GM18861 (cell line): ENCODE results near the gene ARL3.
"Not testable (repeated sequence)": the region's sequence is repeated elsewhere in the genome, so short reads cannot be mapped to it uniquely, and the experiment has no call there.

Experiments used
- ATAC-seq: cut with Tn5 transposase; IDR thresholded peaks from one replicate; pipeline ENCODE4 v1.9.1; 2021; ENCODE audit not compliant: unreplicated experiment

ARL3 gene

DNA sequence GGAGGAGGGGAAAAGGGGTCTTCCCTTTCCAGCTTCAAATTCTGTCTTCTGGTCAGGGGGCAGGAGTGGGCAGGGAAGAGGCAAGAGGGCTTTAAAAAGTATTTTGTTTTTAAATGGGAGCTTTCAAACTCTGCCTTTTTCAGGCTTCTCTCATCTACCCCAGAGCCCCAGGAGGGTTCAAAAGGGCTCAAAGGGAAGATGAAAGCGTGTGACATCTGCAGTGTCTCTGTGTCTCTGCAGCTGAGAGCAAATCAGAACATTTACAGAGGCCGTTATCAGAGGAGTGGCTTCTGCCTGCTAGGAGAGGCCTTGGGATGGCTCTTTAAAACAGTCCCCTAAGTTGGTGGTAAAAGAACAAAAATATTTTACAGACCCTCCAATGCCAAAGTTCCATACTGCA, 39.6 kb downstream of the ARL3 start:
- ATAC-seq = no peak

DNA sequence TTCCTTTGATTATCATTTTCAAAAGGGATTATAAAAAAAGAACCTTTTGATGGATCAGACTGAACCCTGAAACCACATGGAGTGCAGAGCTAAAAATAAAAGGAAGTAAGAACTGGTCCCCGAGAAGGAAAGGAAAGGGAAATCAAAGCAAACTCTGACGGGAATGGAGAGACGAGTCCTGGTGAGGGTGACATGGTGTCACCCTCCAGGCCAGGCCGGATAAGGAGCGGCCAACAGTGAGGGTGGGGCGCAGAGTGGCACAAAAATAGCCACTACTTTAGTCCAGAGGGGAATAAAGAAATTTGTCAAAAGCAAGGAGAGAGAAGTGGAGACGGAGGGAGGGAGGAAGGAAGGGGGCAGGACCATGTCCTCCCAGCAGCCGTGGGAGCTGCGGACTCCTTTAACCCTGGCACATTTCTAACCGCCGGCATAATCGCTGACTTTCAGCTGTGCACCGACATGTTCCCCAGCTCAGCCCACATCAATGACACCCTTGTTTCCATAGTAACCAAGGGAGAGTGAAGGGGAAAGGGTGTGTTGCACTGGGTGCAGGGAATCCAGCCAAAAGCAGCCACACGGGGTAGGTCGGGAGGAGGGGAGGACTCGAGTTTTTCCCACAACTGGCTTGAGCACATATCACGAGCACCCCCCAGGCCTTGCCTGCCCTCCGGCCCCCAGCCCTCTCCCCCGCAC, 40.2 kb downstream of the ARL3 start:
- no peak for ATAC-seq

DNA sequence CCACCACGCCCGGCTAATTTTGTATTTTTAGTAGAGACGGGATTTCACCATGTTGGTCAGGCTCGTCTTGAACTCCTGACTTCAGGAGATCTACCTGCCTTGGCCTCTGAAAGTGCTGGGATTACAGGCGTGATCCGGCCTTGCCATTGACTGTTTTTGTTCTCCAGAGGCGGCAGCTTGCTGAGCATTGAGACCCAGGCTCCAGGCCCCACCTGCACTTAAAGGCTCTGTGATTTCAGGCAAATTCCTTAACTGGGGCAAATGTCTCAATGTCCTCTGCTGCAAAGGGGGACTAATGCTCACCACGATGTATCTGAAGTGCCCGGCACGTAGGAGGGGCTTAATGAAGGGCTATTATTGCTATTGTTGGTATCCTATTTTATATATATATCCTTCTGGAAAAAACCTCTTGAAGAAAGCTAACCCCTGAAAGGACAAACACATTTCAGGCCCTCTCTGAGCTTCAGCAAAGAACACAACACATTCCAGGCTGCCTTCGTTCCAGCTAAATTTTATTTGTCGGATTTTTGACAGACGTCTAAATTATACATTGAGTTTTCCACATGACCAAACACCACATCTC, 40.9 kb downstream of the ARL3 start:
- no peak for ATAC-seq

DNA sequence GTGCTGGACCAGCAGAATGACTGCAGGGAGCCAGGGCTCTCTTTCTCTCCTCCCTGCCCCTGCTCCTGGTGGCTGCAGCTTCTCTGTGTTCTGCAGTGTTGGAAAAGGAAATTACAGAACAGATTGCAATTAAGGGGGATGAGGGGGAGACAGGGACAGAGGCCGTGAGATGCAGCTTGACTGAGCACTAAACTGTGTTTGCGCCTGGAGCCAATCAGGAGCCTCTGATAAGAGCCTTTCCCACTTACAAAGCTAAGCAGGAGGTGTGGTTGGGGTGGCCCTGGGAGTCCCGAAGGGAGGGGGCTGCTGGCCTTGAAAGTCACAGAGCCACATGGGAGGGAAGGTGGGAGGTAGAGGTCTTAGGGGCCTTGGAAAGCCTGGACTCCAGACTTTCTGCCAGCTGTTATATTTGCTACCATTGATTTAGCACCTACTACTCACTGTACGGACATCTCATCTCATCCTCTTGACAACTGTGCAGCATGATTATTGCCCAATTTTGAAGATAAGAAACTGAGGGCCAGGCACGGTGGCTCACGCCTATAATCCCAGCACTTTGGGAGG, 43.2 kb downstream of the ARL3 start:
- no peak for ATAC-seq

DNA sequence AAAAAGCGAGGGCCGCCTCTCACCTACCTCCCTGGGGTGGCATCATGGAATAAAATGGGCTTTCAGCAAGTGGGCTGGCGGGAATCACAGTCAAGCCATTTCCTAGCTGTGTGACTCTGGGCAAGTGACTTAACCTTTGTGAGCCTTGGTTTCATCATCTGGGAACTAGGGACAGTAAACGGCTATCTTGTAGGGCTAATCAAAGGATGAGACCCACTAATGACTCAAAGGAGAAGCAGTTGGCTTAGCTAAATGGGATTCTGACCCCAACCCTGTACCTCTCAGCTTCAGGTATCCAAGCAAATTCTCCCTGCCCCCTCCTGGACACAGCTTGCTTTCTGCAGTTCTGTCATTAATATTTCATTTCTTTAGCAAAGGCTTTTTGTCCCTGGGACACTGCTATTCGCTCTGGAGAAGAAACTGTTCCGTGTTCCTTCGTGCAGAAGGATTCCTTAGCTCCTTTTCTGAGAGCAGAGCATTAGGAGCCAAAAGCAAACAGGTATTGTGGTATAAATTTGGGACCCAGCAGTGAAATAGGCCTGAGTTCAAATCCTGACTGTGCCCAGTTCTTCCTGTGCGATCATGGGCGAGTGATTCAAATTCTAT, 44.0 kb downstream of the ARL3 start:
- no peak for ATAC-seq

DNA sequence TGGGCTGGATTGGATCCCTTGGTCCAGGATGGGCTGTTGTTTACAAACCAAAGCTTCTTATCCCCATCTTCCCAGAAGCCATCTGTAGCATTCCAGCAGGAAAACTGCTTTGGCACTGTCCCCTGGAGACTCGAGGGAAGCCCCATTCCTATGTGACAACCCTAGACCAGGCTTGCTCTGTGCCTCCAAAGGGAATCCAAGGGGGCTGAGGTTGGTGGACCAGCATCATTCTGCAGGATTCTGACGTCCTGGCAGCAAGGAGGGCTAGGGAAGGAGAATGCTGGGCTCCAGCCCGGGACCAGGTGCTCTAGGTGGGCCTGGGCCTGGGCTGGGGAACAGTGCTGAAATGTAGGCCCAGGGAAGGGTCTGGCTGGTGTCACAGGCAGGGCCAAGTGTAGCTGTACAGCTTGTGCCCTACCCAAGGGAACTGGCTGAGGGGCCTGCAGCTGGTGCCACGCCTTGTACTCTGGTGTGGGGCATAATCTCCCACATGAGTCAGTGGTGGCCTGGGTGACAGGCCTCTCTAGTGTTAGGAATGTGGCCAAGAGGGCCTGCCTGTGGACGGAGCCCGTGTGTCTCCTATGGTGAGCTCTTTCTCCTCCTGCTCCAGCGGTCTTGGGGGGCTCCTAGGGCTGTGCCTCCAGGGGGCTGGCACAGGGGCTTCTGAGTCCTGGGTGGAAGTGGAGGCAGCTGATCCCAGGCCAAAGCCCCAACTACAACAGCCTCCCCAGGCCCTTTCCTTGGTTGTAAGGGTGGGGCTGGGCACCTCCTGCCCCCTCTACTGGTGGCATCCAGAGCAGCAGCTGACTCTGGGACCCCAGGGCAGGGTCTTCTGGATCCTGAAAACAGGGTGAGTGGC, 44.8 kb downstream of the ARL3 start:
- ATAC-seq = no peak

DNA sequence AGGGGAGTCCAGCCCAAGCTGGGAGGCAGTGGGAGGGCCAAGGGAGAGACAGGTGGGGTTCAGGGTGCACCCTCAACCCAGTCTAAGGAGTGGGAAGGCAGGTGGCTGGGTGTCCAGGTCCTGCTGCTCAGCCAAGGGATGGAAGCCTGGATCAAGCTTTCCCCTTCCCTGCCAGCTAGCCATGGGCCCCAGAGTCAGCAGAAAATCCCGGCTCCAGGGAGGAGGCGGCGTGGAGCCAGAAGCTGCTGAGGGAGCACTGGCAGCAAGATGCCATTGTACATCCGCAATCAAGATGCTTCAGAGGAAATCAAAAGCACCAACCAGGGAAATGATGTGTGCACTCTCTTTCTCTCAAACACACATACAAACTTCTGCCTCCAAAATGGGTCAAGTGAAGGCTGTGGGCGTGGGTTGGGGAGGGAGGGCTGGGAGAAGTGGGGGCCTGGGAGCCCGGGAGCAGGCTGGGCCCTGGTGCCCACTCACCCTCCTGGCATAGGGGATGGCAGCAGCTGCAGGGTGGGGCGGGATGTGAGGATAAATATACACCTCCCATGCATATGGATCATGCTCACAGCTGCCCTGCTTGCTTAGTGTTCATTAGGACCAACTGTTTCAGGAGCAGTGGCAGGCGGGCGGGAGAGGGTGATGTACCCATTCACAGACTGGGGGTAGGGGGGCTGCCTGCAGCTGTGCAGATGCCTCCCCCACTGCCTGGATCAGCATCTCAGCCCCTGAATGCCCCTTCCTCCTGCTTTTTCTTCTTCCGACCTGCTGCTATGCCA, 45.7 kb downstream of the ARL3 start:
- no peak for ATAC-seq

DNA sequence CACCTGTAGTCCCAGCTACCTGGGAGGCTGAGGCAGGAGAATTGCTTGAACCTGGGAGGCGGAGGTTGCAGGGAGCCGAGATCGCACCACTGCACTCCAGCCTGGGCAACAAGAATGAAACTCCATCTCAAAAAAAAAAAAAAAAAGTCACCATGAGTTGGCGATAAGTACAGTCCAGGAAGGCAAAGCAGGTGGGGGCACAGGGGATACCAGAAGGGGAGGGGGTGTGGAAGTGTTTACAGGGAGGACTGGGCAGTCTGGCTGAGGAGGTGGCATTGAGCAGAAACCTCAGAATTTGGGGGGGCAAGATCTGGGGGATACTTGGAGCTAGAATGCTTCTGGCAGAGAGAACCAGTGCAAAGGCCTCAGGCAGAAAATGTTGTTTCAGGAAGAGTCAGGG, 46.8 kb downstream of the ARL3 start:
- ATAC-seq = not testable (repeated sequence)

DNA sequence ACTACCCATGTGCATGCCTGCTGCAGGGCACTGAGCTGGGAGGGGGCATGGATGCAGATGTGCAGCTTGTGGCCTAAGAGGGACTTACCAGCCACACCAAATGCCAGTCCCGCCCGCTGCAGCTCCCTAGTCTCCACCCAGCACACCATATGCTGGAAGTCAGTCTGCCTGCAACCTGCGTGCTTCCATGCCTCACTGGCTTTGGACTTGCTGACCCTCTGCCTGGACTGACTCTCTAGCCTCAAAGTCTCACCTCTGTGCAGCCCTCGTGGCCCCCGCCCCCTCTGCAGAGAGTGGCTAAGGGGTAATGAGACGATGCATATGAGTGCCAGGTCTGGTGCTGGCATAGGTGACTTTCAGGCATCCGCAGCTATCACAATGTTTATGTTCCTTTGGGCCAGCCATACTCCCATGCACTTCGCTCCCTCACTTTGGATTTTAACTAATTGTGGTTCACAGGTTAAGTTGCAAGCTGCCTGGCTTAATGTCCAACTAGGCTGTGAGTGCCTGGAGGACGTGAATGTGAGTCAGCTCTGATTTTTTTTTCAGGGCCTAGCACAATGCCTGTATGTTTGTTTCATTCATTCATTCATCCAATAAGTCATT, 48.2 kb downstream of the ARL3 start:
- ATAC-seq = no peak

DNA sequence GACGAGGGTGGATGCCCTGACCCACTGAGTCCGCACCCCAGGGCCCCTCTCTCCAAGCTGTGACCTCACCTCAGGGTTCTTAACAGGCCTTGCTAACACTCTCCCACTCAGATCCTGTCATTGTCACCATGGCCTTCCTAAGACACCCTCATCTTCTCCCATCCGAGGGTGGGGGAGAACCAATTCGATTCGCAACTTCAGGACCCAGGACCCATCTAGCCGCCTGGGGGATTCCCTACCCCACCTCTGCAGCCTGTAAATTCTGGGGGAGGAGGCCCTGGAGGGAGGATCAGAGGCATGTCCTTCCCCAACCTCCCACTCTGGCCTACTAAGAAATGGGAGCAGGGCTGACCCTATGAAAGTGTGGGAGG, 52.6 kb downstream of the ARL3 start:
- no peak for ATAC-seq

DNA sequence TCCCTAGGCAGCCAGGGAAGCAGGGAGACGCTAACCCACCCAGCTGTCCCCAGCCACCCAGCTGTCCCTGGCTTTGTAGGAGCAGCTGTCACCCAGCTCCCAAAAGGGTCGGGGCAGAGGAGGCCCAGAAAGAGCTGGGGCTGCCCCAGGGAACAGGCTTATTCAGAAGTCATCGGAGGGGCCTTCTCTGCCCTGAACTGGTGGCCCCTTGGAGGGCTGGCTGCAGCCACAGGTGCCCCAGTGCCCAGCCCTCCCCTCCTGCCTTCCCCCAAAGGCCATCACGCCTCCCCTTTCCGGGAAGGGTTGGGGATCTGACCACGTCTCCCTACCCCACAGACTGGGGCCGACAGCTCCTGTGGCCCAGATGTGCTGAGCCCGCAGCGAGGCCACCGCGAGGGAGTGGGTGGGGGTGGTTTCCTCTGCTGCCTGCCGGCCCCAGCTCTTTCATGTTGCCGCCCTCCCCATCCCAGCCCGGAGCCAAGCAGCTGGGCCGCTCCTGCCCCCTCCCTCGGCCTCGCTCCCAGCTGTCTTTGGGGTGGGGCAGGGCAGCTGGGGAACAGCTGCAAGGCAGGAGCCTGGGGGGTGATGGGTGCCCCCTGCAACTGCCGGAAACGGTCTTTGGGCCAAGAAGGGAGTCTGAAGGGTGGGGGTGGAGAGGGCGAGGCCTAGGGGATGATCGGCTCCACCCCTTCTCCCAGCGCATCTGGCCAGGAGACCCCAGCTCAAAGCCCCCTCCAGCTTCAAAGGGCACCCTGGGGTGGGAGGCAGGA, 53.1 kb downstream of the ARL3 start:
- peak; percentile 61 for ATAC-seq

DNA sequence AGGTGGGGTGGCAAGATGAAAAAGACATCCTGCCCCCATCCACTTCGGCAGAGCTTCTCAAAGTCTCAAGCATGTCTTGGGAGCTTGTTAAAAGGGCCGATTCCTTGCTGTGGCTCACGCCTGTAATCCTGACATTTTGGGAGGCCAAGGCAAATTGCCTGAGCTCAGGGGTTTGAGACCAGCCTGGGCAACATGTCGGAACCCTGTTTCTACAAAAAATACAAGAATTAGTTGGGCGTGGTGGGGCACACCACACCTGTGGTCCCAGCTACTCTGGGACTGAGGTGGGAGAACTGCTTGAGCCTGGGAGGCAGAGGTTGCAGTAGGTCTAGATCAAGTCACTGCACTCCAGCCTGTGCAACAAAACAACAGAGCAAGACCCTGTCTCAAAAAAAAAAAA, 55.4 kb downstream of the ARL3 start:
- no peak for ATAC-seq

DNA sequence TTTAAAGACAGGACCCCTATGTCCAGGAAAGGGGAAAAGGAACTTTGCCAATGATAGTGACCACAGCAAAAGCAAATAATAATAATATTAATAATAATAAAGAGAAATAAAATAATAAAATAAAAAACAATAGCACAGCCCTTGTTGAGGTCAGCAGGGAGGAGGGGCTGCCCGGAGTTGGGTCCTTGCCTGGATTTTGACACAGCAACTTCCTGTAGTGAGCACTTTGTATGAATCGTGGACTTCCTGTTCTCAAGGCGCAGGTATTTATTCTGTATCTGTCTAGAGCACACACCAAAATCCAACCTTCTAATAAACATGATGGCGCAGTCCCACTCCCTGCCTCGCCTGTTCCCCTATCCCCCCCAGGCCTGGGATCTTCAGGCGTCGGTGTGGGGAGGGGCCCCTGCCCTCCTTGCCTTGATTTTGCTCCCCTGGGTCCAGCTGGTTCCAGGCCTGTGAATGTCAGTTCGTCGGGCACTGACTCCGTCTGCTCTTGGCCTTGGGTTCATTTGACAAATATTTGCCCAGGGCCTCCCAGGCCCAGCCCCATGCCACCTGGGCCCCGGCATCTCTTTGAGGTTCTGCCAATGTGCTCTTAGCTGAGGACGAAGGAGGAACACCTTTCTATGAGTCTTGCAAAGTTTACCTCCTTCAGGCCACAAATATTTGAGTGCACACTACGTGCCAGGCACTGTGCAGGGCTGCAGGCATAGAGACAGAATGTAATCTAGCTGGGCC, 56.0 kb downstream of the ARL3 start:
- no peak for ATAC-seq

DNA sequence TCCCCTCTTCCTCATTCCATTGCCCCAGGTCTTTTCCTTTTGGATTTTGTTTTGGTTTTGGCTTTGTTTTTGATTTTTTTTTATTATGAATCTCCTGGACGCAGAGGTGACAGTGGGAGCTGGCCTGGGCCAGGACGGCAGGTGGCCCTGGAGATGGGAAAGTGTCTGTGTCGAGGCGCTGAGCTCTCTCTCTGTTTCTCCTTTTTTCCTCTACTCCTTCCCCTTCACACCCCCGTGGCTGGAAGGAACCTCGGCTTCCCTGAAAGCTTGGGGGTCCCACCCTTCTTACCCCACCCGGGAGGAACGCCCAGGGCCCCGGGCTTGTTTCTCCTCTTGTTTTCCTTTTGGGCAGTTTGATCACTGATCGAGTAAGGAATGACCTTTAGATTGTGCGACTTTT, 56.7 kb downstream of the ARL3 start:
- no peak for ATAC-seq

DNA sequence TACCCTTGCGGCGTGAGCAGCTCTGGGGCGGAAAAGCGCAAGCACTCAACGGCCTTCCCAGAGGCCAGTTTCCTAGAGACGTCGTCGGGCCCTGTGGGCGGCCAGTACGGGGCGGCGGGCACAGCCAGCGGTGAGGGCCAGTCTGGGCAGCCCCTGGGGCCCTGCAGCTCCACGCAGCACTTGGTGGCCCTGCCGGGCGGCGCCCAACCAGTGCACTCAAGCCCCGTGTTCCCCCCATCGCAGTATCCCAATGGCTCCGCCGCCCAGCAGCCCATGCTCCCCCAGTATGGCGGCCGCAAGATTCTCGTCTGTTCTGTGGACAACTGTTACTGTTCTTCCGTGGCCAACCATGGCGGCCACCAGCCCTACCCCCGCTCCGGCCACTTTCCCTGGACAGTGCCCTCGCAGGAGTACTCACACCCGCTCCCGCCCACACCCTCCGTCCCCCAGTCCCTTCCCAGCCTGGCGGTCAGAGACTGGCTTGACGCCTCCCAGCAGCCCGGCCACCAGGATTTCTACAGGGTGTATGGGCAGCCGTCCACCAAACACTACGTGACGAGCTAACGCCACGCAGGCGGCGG, 57.3 kb downstream of the ARL3 start:
- ATAC-seq = no peak

DNA sequence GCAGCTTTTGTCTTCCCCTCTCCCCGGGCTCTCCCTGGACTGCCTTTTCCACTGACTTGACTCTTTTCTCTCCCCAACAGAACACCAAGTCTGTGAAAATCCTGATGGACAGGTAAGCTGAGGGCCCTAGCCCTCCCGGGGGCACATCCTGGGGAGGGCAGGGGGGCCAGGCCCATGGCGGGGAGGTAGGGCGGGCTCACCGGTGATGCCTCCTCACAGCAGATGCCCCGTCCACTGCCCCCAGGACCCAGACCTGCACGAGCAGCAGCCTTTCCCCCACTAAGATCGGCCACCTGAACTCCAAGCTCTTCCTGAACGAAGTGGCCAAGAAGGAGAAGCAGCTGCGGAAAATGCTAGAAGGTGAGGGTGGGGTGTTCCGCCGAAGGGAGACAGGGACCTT, 58.2 kb downstream of the ARL3 start:
- no peak for ATAC-seq

DNA sequence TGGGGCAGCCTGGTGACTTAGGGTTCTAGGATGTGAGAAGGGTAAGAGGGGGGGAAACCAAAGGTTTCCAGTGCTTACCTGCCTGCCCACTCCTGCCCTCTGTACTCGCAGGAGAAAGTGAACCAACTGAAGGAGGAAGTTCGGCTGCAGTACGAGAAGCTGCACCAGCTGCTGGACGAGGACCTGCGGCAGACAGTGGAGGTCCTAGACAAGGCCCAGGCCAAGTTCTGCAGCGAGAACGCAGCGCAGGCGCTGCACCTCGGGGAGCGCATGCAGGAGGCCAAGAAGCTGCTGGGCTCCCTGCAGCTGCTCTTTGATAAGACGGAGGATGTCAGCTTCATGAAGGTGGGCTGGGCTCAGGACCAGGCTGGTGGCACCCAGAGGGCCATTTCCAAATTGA, 59.2 kb downstream of the ARL3 start:
- no peak for ATAC-seq

DNA sequence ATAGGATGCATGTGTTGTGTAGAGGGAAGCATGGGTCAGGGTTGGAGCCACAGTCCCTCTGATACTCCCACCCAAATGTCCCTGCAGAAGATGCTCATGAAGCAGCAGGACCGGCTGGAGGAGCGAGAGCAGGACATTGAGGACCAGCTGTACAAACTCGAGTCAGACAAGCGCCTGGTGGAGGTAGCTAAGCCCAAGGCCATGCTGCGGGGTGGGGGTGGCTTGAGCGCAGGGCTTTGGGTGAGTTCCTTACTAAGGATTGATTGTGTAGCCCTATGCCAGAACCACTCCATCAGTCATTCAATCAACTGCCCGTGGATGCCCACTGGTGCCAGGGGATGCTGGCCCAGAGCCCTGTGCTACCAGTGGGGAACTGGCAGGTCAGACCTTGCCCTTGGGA, 59.6 kb downstream of the ARL3 start:
- no peak for ATAC-seq

DNA sequence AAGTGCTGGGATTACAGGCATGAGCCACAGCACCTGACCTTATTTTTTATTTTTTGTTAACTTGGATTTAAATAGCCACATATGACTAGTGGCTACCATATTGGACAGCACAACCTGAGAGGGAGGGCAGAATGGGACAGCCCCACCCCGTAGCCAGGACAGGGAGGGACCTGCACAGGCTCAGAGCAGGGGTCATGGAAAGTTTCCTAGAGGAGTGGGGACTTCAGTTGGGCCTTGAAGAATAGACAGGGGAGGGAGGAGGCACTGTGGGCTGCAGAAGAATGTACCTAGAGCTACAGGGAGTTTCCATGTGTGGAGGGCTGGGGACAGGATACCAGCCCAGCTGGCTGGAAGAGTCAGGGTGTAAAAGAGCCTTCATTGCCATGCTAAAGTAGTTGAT, 61.1 kb downstream of the ARL3 start:
- no peak for ATAC-seq
